ENCODE results near the gene IL19. TPM values are rescaled to one million over a fixed set of nuclear protein-coding genes. Genes with fewer than 3 reads are reported as not detected.

Gene IL19
- total and polyA plus RNA-seq, 4 donors: not detected

- no peak for DNase-seq (ENCODE audit: low spot score)
These were observed 27.2 kb downstream of the IL19 start for GRCh38 chr1:206797534-206798383.

GRCh38 chr1:206798384-206798996 lies 27.9 kb downstream of the IL19 start:
- no peak overlapping the region for H3K4me3 ChIP-seq (ENCODE audit: low read depth in 1 of 3, low read length in 3 of 3)
- DNase-seq (ENCODE audit: low spot score): no peak
- H3K36me3 ChIP-seq (ENCODE audit: control insufficient read depth in 4 of 4, insufficient read depth in 3 of 4, low read depth in 1 of 4, low read length in 3 of 4): no peaks in the 10 kb centered on the region
- TF ChIP-seq EGR1 (IDR thresholded peaks at IDR 0.05; ENCODE audit: low read depth in 2 of 2) (no peak), SP1 (IDR thresholded peaks at IDR 0.05) (no peak), RXRA (IDR thresholded peaks at IDR 0.05) (no peak), HNF4A (conservative IDR thresholded peaks at IDR 0.05) (no peak), JUND (IDR thresholded peaks at IDR 0.05) (no peak), YY1 (IDR thresholded peaks at IDR 0.05) (no peak), FOXA2 (IDR thresholded peaks at IDR 0.05) (no peak), ATF3 (IDR thresholded peaks at IDR 0.05) (no peak), ZBTB33 (IDR thresholded peaks at IDR 0.05) (no peak), TAF1 (conservative IDR thresholded peaks at IDR 0.05) (no peak), MAX (IDR thresholded peaks at IDR 0.05) (no peak), FOXA1 (IDR thresholded peaks at IDR 0.05) (no peak), REST (IDR thresholded peaks at IDR 0.05) (no peak), HNF4G (IDR thresholded peaks at IDR 0.05) (no peak)
- no peaks in the 10 kb centered on the region for H3K4me1 ChIP-seq (ENCODE audit: control insufficient read depth in 4 of 4, insufficient read depth in 4 of 4, low read length in 3 of 4)
- H3K9ac ChIP-seq (ENCODE audit: low read depth in 1 of 2, low read length in 2 of 2): no peak overlapping the region
- H3K9me3 ChIP-seq (ENCODE audit: control insufficient read depth in 4 of 4, low read length in 3 of 4): no peaks in the 10 kb centered on the region
- H3K27ac ChIP-seq (ENCODE audit: low read depth in 1 of 2, low read length in 2 of 2): no peak overlapping the region
- 84% methylated on average over 13 of the region's 13 CpGs for WGBS
- H3K27me3 ChIP-seq (ENCODE audit: control insufficient read depth in 4 of 4, insufficient read depth in 4 of 4, low read length in 3 of 4): no peaks in the 10 kb centered on the region

More at GRCh38 chr1:206797534-206798383, 27.2 kb downstream of the IL19 start:
- Histone ChIP-seq H3K27me3 (ENCODE audit: control insufficient read depth in 4 of 4, insufficient read depth in 4 of 4, low read length in 3 of 4) (no peaks in the 10 kb centered on the region), H3K4me3 (ENCODE audit: low read depth in 1 of 3, low read length in 3 of 3) (no peak overlapping the region), H3K27ac (ENCODE audit: low read depth in 1 of 2, low read length in 2 of 2) (no peak overlapping the region), H3K9ac (ENCODE audit: low read depth in 1 of 2, low read length in 2 of 2) (no peak overlapping the region), H3K4me1 (ENCODE audit: control insufficient read depth in 4 of 4, insufficient read depth in 4 of 4, low read length in 3 of 4) (no peaks in the 10 kb centered on the region), H3K36me3 (ENCODE audit: control insufficient read depth in 4 of 4, insufficient read depth in 3 of 4, low read depth in 1 of 4, low read length in 3 of 4) (no peaks in the 10 kb centered on the region), H3K9me3 (ENCODE audit: control insufficient read depth in 4 of 4, low read length in 3 of 4) (no peaks in the 10 kb centered on the region)
- no peak for TF ChIP-seq TAF1 (conservative IDR thresholded peaks at IDR 0.05)
- TF ChIP-seq RAD21 (IDR thresholded peaks at IDR 0.05): peak in 1 of 2 donors; percentile 41
- TF ChIP-seq CTCF (IDR thresholded peaks at IDR 0.05; ENCODE audit: low read depth, low read length, missing input control): peak; percentile 14
- WGBS: 39% methylated on average over 8 of the region's 8 CpGs

All from liver (tissue), 9 donors.